Caco-2 (cell line): ENCODE measurements around the gene GLUD1. TPM values are rescaled to one million over a fixed set of nuclear protein-coding genes. Genes with fewer than 3 reads are reported as not detected.
A peak's percentile ranks its signal among the peaks of the same experiment; 100 is the strongest.

Experiments
- BruUV-seq: library from RNA; stranded (reverse); fragments of 400-500 nt; replicated peaks from 2 replicates; lab custom pipeline; 2021; lab: Mats Ljungman, UMichigan
- CTCF ChIA-PET: fragments of 300-600 bp; sonication (Branson Sonifier 250); formaldehyde crosslinking; loops from one replicate; lab custom pipeline; 2022; ENCODE audit warnings: antibody characterized with exemption; lab: Charles Lee
- POLR2A ChIA-PET: fragments of 300-600 bp; sonication (Branson Sonifier 250); formaldehyde crosslinking; loops from one replicate; lab custom pipeline; 2022; ENCODE audit warnings: antibody characterized with exemption; lab: Charles Lee
- DNase-seq, 2 experiments: peaks; one replicate each; pipeline versions ENCODE4 v3.0.0 to v3.0.0-alpha.2; 2020 to 2022
- H3K27me3 ChIP-seq: replicated peaks from 2 replicates; pipeline ENCODE4 v1.6.0; 2011; ENCODE audit warnings: low read length; ENCODE audit not compliant: control insufficient read depth, insufficient read depth
- H3K36me3 ChIP-seq: 2 replicates; pipeline ENCODE4 v1.5.1; 2011; ENCODE audit warnings: low read length; ENCODE audit not compliant: control insufficient read depth, insufficient read depth
- H3K4me1 ChIP-seq: fragments of 250-450 bp; sonication (Bioruptor Pico); 2 replicates; pipeline ENCODE4 v1.5.1; 2020; ENCODE audit warnings: mild to moderate bottlenecking
- H3K4me3 ChIP-seq: 2 replicates; pipeline ENCODE4 v1.5.1; 2011; ENCODE audit warnings: low read depth, mild to moderate bottlenecking, control low read depth, low read length
- H3K9me3 ChIP-seq: fragments of 250-450 bp; sonication (Bioruptor Pico); 2 replicates; pipeline ENCODE4 v1.5.1; 2020; ENCODE audit warnings: mild to moderate bottlenecking, moderate library complexity
- H3K27ac Mint-ChIP-seq: one replicate; pipeline ENCODE4 v1.8.0; 2022; ENCODE audit warnings: mixed read lengths; ENCODE audit not compliant: unreplicated experiment
- H3K27me3 Mint-ChIP-seq: one replicate; pipeline ENCODE4 v1.8.0; 2022; ENCODE audit warnings: mixed read lengths; ENCODE audit not compliant: insufficient read depth, unreplicated experiment
- H3K36me3 Mint-ChIP-seq: one replicate; pipeline ENCODE4 v1.8.0; 2022; ENCODE audit warnings: mild to moderate bottlenecking, mixed read lengths; ENCODE audit not compliant: insufficient read depth, unreplicated experiment
- H3K4me1 Mint-ChIP-seq: one replicate; pipeline ENCODE4 v1.8.0; 2022; ENCODE audit warnings: low read depth, mixed read lengths; ENCODE audit not compliant: unreplicated experiment
- H3K4me3 Mint-ChIP-seq: one replicate; pipeline ENCODE4 v1.8.0; 2022; ENCODE audit warnings: mild to moderate bottlenecking, moderate library complexity, mixed read lengths; ENCODE audit not compliant: unreplicated experiment
- H3K9me3 Mint-ChIP-seq: one replicate; pipeline ENCODE4 v1.8.0; 2022; ENCODE audit warnings: mixed read lengths; ENCODE audit not compliant: unreplicated experiment
- intact Hi-C: fragments of 100-400 bp; cut with micrococcal nuclease; formaldehyde crosslinking; loops from one replicate; pipeline ENCODE4 v1.10.0; 2022; ENCODE audit not compliant: unreplicated experiment
- total RNA-seq: library from RNA; stranded (reverse); gene quantifications from 2 replicates; pipeline ENCODE4 v1.2.3, GENCODE V29; 2022
- TF ChIP-seq, protein P1 (sequence below), 2 experiments: fragments of 200-600 bp in 1 of 2; IDR thresholded peaks; 1 replicate in 1 of 2; 2 replicates in 1 of 2; pipeline versions ENCODE4 v1.5.1 to v1.8.0; 2011 to 2022; ENCODE audit warnings: antibody characterized with exemption in 1 of 2, control low read depth in 1 of 2, inconsistent platforms in 1 of 2, low read depth in 1 of 2, low read length in 1 of 2, mild to moderate bottlenecking in 1 of 2, moderate library complexity in 1 of 2; ENCODE audit not compliant: insufficient read depth in 1 of 2, severe bottlenecking in 1 of 2, unreplicated experiment in 1 of 2

GLUD1 gene
- total RNA-seq, 1 experiment from 2014 or later, result 767 TPM

DNA sequence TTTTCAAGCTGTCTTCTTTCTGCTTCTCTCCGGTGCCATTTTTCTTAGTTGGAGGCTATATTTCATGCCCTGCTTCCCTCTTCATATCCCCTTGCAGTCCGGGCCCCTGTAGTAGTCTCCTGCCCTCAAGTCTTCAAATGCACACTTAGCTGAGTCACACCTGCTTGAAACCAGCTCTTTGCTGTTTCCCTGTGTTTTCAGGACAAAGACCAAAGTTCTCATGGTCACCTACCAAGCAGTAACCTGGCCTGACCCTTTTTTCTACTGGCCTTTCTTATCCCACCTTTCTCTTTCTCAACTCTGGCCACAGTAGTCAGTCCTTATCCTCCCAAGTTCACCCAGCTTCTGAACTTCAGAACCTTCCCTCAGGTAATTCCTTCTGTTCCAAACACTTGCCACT, 28.5 kb downstream of the GLUD1 start:
- peaks cover 4% of the 10 kb centered on the region for H3K36me3 ChIP-seq
- H3K9me3 Mint-ChIP-seq, result no peaks in the 10 kb centered on the region
- CTCF ChIA-PET, result no interaction called here

DNA sequence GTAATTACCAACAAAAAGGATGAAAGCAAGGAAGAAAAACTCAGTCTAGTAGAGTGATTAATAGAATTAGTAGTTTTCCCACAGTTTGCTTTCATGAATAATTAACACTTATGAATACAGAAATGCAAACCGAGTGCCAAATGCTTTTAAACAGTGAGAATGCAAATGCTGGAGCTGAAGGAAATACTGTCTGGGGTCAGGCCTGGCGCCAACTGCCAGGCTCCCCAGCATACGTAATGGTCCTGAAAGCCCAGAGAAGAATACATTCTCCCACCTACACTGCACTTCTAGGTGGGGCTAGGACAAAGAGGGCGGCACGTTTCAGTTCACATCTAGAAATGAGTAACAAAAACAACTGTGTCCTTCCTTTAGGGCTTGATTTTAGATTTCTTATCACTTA, 30.0 kb downstream of the GLUD1 start:
- no peak for DNase-seq
- BruUV-seq, result no TSS peak
- Mint-ChIP-seq H3K4me3 (no peak overlapping the region), H3K36me3 (peaks cover 99% of the 10 kb centered on the region), H3K4me1 (peaks cover 23% of the 10 kb centered on the region), H3K9me3 (no peaks in the 10 kb centered on the region), H3K27me3 (no peaks in the 10 kb centered on the region), H3K27ac (no peak overlapping the region)
- H3K4me1 ChIP-seq, result peaks cover 5% of the 10 kb centered on the region; the same call in 1 of the 2 replicates
- POLR2A ChIA-PET, result interaction anchor here (0.7 kb wide), 1 partner anchor 31 kb away, joined by 6 read pairs; no protein-coding TSS in a partner anchor
- no peaks in the 10 kb centered on the region for H3K27me3 ChIP-seq
- no peak overlapping the region for H3K4me3 ChIP-seq
- H3K9me3 ChIP-seq, result no peaks in the 10 kb centered on the region
- TF ChIP-seq, protein P1, sequence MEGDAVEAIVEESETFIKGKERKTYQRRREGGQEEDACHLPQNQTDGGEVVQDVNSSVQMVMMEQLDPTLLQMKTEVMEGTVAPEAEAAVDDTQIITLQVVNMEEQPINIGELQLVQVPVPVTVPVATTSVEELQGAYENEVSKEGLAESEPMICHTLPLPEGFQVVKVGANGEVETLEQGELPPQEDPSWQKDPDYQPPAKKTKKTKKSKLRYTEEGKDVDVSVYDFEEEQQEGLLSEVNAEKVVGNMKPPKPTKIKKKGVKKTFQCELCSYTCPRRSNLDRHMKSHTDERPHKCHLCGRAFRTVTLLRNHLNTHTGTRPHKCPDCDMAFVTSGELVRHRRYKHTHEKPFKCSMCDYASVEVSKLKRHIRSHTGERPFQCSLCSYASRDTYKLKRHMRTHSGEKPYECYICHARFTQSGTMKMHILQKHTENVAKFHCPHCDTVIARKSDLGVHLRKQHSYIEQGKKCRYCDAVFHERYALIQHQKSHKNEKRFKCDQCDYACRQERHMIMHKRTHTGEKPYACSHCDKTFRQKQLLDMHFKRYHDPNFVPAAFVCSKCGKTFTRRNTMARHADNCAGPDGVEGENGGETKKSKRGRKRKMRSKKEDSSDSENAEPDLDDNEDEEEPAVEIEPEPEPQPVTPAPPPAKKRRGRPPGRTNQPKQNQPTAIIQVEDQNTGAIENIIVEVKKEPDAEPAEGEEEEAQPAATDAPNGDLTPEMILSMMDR (IDR thresholded peaks at IDR 0.05; ENCODE audit: insufficient read depth in 1 of 2, low read depth in 1 of 2, low read length in 1 of 2, severe bottlenecking in 1 of 2, unreplicated experiment in 1 of 2), result no peak
- CTCF ChIA-PET, result interaction anchor here (0.7 kb wide), 1 partner anchor 28 kb away, joined by 3 read pairs; no protein-coding TSS in a partner anchor
- intact Hi-C loops, result no loop called here
- peaks cover 7% of the 10 kb centered on the region for H3K36me3 ChIP-seq

More for the DNA sequence above, 28.5 kb downstream of the GLUD1 start:
- H3K4me1 ChIP-seq, result peaks cover 5% of the 10 kb centered on the region; the same call in 1 of the 2 replicates
- BruUV-seq, result no TSS peak
- Mint-ChIP-seq H3K36me3 (peaks cover 99% of the 10 kb centered on the region), H3K4me1 (peaks cover 26% of the 10 kb centered on the region), H3K27ac (peak overlapping the region; percentile 6), H3K4me3 (no peak overlapping the region), H3K27me3 (no peaks in the 10 kb centered on the region)
- no peak overlapping the region for H3K4me3 ChIP-seq
- intact Hi-C loops, result no loop called here
- H3K27me3 ChIP-seq, result no peaks in the 10 kb centered on the region
- H3K9me3 ChIP-seq, result no peaks in the 10 kb centered on the region
- TF ChIP-seq, protein P1 (IDR thresholded peaks at IDR 0.05; ENCODE audit: insufficient read depth in 1 of 2, low read depth in 1 of 2, low read length in 1 of 2, severe bottlenecking in 1 of 2, unreplicated experiment in 1 of 2), result no peak
- DNase-seq, result no peak
- POLR2A ChIA-PET, result no interaction called here

DNA sequence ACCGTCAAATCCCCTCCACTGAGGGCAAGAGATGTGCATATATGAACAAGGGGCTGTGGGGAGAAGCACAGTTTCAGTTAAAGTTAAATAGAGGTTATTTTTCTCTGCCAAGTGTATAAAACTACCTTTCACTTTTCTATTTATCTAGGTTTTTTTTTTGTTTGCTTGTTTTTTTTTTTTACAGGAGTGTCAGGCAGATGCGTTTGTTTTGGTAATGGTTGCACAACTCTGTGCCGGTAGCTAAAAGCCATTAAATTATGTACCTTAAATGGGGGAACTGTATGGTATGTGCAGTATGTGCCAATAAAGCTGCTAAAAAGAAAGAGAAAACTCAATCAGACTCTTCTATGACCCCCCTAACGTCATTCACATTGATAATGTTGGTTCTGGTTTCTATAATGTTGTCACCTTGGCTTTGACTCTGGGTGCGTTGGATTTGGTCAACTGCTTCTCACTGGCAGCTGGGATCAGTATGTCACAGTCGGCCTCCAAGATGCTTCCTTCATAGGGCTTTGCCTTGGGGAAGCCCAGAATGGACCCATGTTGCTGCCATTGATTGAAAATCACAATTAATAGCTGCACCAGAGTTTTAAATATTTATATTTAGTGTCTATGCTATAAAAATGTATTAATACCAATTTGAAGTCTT, 34.2 kb downstream of the GLUD1 start:
- CTCF ChIA-PET, result no interaction called here
- no peaks in the 10 kb centered on the region for H3K9me3 Mint-ChIP-seq
- no peaks in the 10 kb centered on the region for H3K4me1 ChIP-seq
- BruUV-seq, result TSS peak; percentile 11
- H3K27me3 ChIP-seq, result no peaks in the 10 kb centered on the region
- no peak overlapping the region for H3K4me3 ChIP-seq
- intact Hi-C loops, result no loop called here
- no peaks in the 10 kb centered on the region for H3K27me3 Mint-ChIP-seq
- POLR2A ChIA-PET, result no interaction called here
- TF ChIP-seq, protein P1 (IDR thresholded peaks at IDR 0.05; ENCODE audit: insufficient read depth in 1 of 2, low read depth in 1 of 2, low read length in 1 of 2, severe bottlenecking in 1 of 2, unreplicated experiment in 1 of 2), result no peak
- DNase-seq, result no peak
- no peaks in the 10 kb centered on the region for H3K4me1 Mint-ChIP-seq
- no peaks in the 10 kb centered on the region for H3K9me3 ChIP-seq
- H3K36me3 ChIP-seq, result peaks cover 8% of the 10 kb centered on the region
- no peak overlapping the region for H3K27ac Mint-ChIP-seq
- H3K36me3 Mint-ChIP-seq, result peaks cover 92% of the 10 kb centered on the region
- H3K4me3 Mint-ChIP-seq, result no peak overlapping the region
